HG03432 (cell line): ENCODE measurements around the gene VCP.
A peak's percentile ranks its signal among the peaks of the same experiment; 100 is the strongest.

Source experiments
- ATAC-seq: cut with Tn5 transposase; IDR thresholded peaks from one replicate; pipeline ENCODE4 v1.9.1; 2021; ENCODE audit warnings: mild to moderate bottlenecking, moderate library complexity; ENCODE audit not compliant: unreplicated experiment

VCP gene

DNA sequence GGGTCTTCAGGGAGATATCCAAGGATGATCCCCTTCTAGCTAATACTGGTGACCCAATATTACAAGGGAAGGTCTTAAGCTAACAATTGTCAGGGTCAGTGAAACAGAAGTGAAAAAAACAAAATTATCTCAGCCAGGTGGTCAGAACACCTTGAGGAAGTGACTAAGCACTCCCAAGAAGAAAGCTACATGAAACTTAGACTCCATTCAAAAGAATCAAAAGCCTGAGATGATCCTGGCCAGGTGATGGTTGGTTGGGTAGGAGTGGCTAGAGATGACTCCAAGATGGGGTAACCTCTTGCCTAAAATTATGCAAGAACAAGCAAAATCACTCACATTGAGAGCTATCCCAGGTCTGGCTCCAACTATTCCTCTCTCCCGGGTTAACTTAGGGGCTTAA is 5.4 kb downstream of the VCP start:
- no peak for ATAC-seq

DNA sequence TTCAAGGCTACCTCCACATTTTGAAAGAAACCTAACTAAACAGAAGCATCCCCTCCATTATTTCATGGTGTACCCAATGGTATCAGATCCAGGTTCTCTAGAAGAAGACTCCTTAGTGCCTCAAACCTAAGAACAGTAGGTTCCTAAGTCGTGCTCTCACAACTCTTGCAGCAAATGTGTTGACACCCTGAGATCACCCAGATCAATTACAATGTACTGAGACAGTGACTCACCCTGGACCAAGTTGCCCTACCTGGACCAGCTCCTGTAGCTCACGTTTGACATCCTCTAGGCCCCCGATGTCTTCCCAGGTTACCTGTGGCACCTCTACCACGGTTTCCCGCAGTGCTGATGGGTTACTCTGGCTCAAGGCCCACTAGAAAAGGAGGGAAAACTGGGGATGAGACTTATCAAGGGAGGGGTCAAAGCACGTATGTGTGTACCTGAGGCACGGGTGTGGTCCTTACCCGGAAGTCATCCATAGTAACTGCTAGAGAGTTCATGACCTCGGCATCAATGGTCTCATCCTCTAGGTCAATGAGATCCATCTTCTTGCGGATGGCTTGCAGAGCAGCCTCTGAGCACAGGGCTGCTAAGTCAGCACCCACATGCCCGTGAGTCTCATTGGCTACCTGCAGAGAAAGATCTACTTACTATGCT is 11.7 kb downstream of the VCP start:
- ATAC-seq, result no peak

GRCh38 chr9:35059438-35059837 is 13.0 kb downstream of the VCP start:
- no peak for ATAC-seq

DNA sequence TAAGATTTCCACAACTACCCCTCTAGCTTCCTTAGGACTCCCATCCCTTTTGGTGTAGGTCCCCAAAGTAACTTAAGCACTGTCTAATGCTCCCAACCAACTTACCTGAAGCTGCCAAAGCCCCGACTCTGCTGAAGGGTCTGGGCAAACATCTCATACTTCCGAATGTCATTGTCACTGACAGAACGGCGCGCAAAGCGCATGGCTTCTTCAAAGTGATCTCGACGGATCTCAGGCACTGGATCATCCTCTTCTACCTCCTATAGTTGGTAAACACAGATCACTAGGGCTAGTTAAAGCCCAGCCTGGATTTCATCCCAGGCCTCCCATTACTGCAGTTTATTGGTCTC is 15.2 kb downstream of the VCP start:
- ATAC-seq, result no peak

GRCh38 chr9:35056571-35057270 is 15.7 kb downstream of the VCP start:
- no peak for ATAC-seq

- no peak for ATAC-seq
Measured at GRCh38 chr9:35054871-35055644, 17.4 kb downstream of the VCP start.

DNA sequence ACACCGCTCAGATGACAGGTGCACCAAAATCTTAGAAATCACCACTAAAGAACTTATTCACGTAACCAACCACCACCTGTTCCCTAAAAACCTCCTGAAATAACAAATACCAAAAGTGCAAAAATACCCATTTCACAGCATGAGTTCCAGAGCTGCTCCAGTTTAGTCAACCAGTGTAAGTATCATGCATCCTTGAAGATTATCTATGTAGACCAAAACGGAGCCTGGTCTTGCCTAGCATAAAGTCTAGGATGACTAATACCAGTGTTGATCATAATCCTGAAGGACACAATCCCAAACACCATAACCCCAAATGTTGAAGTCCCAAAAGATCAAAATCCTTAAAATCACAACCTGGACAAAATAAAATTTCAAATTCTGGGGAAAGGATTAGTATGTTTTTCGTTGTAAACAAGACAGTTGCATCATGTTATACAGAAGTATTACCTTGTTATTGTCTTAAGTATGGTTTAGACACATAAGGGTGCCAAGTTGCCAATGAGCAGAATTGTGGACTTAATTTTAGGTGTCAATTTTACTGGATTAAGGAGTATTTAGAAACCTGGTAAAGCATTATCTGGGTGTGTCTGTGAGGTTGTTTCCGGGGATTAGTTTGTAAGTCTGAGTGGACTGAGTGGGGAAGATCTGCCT is 18.1 kb downstream of the VCP start:
- no peak for ATAC-seq

DNA sequence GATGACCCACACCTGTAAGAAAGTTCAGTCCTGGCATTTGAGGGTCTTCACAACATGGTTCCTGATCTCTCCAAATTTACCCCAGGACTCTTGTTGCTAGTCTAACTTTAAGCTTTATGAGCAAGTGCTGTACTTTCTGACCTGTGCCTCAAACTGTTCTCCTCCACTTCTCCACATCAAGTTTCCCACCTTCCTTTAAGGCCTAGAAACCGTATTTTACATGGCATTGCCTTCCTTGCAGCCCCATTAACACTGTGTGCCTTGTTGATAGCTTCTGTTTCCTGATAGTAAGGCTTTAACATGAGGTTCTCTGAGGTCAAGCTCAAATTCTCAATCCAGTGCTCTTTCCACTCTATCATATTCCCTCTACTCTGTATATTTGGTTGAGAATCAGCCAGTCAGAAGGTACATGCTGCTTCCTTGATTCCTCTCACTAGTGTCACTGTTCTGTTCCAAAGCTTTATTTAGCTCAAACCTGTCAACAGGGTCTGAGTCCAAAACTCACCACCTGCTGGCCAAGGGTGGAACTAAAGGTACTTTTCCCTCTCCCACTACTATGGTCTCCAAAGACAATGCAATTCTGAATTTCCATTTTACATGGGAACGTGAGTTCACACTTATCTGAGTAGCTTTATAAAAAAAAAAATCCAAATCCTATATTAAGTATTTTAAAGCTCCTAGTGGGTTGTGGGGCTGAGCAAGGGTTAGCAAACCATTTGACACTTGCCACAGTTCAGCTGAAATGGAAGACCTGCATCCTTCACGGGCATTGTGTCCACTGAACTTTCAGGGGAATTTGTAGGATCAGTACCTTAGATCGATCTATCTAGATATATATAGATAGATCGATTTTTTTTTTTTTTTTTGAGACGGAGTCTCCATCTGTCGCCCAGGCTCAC is 21.1 kb downstream of the VCP start:
- peak; percentile 48 for ATAC-seq

DNA sequence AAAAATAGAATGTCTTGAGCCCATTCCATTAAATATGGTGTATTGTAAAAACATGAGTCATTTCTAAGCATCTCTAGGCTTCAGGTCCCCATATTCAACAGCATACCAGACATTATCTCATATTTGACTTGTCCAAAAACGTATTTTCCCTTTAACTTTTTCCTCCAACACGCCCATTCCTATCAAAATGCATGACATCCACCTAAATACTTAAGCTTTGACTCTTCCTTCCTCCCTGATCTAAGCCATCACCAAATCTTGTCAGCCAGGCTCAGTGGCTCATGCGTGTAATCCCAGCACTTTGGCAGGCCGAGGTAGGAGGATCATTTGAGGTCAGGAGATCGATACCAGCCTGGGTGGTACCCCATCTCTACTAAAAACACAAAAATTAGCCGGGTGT is 23.9 kb downstream of the VCP start:
- ATAC-seq, result no peak

DNA sequence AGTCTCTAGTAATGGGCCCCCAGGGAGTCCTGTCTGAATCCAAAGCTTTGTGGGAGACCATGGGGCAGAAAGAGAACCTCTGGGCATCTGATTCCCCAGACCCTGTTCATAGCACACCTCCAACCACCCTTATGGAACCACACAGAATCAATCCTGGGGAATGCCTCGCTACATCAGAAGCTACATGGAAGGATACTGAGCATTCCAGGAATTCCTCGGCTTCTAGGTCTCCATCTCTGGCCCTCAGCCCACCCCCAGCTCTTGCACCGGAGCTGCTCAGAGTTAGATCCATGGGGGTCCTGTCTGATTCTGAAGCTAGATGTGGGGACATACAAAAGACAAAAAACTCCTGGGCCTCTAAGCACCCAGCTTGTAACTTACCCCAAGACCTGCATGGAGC is 28.4 kb downstream of the VCP start:
- no peak for ATAC-seq

DNA sequence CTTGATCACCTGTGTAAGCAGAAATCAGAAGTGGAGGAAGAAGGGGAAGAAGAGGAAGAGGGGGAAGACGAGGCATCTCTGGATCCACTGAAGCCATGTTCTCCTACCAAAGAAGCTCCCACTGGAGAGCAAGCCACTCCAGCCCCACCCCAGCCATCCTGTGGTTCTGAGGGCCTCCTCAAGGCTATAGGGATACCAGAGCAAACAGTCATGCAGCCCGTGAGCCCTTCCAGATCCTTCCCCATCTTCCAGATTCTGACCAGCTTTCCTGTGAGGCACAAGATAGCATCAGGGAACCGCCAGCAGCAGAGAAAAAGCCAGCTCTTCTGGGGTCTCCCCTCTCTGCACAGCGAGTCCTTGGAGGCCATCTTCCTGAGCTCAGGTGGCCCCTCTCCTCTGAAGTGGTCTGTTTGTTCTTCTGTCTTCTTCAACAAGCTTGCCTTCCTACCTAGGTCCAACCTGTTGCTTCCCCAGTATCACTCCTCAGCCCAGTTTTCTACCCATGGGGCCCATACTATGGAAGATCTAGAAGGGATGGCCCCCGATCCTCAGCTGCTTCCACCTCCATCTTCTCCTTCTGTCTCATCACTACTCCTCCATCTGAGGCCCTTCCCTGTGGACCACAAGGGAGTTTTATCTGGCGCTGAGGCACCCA is 29.4 kb downstream of the VCP start:
- no peak for ATAC-seq

DNA sequence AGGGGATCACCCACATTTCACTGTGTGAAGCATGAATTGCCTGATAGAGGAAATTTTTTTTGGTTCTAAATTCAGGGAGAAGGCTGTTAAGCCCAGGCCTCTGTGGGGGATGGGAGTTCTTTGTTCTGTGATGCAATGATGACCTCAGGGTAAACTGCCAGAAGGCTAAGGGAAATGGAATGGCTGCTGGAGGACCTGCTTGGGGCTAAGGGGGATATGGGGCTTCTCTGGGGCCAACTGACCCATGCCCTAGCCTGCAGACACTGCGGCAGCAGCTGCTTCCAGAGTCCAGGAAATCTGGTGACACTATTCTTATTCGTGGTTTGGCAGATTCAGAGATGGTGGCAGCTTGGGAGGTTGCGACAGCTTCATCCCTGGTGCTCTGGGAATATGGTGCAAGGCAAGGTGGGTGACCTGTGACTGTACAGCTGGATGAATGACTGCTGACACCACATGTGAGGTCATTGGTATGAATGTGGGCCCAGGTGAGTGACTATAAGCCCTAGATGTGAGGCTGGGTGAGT is 30.3 kb downstream of the VCP start:
- ATAC-seq, result no peak

DNA sequence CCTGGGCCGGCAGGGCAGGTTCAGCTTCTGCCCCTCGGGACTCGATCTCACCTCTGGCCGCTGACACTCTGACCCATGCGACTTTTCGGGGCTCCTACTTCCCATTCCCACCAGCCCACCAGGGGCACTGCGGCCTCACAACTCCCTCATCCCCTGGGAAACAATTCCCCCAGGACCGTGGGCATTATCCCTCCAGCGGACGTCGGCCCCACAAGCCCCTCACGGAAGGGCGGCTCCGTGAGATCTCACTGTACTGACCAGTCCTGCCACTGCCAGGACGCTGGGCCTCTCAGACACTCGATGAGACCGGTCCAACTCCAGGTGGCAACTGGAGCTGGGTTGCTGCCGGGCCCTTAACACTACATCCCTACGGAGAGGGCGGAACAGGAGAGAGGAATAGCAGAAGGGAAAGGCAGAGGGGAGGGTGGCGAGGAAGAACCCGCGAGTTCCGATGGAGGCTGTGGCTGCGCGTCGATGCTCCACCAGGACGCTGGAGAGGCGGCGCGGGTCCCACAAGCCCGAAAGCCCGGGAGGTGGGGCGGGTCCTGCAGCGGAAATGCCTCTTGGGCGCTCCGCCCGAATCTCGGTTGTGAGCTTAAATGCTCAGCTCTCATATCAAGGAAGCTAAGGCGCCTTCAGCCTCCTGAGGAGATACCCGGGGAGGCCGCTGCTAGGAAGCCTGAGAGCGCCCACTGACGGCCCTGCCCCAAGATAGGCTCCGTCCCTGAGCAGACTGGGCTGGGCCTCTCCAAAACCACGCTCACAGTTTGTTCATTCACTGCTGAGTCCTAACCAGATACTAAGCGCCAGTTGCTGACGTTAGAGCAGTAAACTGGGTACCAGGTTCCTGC is 36.3 kb downstream of the VCP start:
- ATAC-seq, result no peak

DNA sequence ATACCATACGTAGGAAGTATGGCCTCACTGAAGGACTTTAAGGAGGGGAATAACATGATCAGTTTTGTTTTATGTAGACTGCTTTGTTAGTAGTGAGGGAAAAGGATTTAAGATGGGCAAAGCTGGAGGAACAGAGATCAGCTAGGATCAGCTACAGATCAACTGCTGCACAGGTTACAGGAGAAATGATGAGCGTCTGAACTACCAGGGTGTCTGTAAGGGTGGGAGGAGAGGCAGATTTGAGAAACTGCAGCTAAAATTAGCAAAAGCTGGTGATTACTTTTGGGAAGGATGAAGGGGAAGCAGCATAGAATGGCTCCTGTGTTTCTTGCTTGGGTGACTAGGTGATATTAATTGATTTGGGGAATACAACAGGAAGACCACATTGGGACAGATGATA is 39.3 kb downstream of the VCP start:
- no peak for ATAC-seq

GRCh38 chr9:35029852-35030251 is 42.6 kb downstream of the VCP start:
- ATAC-seq, result no peak

GRCh38 chr9:35029241-35029640 is 43.2 kb downstream of the VCP start:
- no peak for ATAC-seq

DNA sequence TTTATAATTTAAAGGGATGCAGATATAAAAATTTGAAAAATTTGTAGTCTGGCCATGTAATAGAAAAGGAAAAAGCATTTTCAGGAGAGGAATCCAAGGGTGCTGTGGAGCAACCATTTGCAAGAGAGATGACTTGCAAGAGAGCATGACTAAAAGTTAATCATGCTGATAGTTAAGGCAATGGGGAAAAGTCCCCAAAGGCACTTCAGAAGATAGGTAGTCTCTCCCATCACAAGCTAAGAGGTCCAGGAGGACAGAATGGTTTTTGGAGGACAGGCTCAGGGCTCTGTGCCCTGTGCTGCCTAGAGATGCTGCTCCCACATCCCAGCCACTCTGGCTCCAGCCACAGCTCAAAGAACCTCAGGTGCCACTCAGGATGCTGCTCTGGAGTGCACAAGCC is 44.1 kb downstream of the VCP start:
- no peak for ATAC-seq

DNA sequence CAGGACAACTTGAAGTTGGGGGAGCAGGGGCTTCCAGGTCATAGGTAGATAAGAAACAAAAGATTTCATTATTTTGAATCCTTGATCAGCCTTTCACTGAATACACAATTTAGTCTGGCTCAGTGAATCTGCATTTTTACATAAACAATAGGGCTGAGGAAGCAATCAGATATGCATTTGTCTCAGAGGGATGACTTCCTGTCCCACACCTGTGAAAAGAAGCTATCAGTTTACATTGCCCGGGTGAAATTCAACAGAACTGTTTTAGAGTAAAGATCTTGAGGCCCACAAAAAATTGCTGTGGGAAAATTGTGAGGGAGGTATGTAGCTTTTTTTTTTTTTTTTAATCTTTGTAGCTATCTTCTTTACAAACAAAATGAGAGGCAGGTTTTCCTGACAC is 44.6 kb downstream of the VCP start:
- ATAC-seq, result no peak

GRCh38 chr9:35027374-35027773 is 45.1 kb downstream of the VCP start:
- no peak for ATAC-seq
